ENCODE results near the gene MMAB.
"Not testable (repeated sequence)": the region's sequence is repeated elsewhere in the genome, so short reads cannot be mapped to it uniquely, and the experiment has no call there.

MMAB gene

DNA sequence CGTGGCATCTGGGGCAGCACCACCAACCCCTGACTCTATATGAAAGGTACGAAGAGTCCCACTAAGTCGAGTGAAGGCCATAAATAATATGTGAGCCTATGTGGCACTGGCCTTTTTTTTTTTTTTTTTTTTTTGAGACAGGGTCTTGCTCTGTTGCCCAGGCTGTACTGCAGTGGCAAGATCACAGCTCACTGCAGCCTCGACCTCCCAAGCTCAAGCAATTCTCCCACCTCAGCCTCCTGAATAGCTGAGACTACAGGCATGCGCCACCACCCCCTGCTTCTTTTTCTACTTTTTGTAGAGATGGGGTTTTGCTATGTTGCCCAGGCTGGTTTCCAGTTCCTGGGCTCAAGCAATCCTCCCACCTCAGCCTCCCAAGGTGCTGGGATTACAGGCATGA lies 28.8 kb upstream of the MMAB start:
- not testable (repeated sequence) for DNase-seq (ENCODE audit: low spot score)

DNA sequence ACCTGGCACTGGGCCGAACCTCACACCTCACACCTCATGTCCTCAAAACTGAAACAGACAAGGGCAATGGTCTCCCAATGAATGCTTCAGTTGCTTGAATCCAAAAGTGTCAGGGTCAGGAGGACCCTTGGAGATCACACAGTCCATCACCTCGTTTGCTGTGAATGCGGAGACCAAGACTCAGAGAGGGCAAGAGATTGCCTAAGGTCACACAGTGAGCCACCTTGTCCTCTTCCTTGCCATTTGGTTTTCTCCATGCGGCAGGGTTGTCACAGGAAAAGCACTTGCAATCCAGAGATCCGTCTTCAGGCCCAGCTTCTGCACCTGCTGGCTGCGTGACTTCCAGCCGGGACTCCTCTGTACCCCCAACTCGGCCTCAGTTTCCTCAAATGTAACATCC lies 28.3 kb upstream of the MMAB start:
- DNase-seq (ENCODE audit: low spot score): no peak

DNA sequence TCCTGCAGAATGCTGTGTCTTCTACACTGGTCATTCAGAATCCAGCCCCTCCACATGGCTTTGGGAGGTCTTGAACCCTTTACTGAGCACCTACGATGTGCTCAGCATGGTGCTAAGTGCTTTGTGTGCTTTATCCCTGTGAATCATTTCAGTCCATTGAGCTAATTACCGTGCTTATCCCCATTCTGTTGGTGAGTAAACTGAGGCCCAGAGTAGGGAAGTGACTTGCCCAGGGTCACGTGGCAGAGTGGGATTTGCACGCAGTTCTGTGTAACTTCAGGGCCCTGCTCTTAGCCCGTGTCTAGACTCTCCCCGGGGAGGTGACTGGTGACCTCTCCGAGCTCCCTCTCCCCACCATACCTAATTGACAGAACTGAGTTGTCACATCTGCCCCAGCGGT lies 27.7 kb upstream of the MMAB start:
- no peak for DNase-seq (ENCODE audit: low spot score)

DNA sequence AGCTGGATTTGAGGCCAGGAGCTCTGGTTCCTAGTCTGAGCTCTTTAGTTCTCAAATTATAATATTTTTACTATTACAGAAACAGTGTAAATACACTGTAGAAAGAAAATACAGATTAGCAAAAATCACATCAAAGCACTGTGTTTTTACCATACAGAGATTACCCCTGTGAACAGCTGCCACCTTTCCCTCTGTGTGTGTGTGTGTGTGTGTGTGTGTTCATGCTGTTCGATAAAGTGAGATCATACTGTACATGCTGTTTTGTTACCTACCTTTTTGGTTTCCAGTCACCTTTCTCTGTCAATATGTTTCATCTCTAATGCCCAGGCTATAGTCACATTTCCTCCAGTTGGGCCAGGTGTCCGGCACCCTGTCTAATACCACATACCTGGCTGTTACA lies 27.2 kb upstream of the MMAB start:
- DNase-seq (ENCODE audit: low spot score): no peak

DNA sequence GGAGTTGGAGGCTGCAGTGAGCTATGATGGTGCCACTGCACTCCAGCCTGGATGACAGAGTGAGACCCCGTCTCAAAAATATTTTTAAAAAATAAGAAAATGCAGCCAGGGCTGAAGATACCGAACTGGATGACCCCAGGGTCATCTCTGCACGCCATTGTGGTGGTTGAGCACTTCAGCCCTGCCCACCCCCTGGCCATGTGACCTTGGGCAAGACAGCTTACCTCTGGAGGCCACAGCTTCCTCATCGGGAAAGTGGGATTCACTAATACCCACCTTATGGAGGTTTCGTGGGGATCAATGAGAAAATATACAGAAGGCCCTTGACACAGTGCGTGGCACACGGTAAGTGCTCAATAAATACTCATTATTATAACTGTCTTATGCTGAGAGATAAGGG lies 25.8 kb upstream of the MMAB start:
- DNase-seq (ENCODE audit: low spot score): no peak

DNA sequence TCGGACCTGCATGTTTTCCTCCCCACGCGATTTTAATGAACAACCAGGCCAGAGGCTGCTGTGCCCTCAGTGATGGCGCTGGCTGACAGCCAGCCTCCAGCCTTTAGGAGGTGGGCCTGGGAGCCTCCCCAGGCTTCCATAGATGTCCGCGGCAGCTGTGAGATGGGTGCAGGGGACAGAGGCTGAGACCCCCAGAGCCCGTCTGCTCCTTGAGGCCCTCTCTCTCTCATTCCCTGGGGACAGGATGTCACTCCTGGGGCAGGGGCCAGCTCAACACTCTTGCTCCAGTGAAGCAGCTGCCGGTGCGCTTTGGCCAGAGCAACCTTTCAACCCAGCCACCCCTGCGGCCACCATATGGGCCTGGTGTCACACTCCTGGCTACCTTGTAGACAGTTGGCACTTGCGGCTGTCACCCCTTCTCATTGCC lies 25.1 kb upstream of the MMAB start:
- no peak for DNase-seq (ENCODE audit: low spot score)

DNA sequence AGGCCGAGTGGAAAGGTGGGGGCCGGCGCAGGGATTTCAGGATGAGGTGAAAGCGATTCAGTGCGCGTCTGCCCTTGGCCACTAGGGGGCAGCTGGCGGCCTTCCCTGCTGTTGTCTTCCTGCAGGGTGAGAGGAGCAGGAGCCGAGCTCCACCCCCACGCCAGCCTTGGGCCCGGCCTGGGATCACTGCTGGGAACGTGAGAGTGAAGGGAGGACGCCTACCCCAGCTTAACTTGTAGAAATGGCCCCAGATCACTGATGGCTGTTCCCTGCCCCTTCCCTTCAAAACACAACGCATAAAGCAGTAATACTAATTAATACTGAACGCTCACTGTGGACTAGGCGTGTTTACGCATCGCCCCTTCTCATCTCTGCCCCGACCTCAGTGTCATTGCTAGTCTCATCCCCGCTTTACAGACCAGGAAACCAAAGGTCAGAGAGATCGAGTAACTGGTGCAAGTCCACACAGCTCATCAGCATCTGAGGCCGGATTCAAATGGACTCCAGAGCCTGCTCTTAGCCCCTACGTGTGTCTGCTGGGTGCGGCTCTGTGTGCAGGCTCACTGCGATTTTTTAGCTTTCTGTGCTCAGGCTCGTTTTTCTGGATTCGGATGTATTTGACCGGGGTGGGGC lies 24.6 kb upstream of the MMAB start:
- peak; percentile 83 for DNase-seq (ENCODE audit: low spot score)

DNA sequence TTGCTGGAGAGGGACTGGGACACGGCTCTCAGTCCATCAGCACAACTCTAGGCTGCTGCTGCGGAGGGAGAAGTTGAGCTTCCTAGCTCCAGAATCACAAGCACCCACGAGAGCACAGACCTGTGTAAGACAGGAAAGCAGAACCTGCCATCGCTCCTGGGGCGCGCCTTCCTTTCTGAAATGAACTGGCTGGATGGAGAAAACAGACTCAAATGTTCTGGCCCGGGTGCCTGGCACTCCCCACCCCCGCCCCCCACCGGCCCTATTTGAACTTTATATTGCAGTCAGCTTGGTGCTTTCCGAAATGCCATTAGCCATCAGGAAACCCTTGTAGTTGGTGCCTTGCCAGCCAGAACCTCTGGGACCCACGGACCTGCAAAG lies 24.1 kb upstream of the MMAB start:
- DNase-seq (ENCODE audit: low spot score): no peak

DNA sequence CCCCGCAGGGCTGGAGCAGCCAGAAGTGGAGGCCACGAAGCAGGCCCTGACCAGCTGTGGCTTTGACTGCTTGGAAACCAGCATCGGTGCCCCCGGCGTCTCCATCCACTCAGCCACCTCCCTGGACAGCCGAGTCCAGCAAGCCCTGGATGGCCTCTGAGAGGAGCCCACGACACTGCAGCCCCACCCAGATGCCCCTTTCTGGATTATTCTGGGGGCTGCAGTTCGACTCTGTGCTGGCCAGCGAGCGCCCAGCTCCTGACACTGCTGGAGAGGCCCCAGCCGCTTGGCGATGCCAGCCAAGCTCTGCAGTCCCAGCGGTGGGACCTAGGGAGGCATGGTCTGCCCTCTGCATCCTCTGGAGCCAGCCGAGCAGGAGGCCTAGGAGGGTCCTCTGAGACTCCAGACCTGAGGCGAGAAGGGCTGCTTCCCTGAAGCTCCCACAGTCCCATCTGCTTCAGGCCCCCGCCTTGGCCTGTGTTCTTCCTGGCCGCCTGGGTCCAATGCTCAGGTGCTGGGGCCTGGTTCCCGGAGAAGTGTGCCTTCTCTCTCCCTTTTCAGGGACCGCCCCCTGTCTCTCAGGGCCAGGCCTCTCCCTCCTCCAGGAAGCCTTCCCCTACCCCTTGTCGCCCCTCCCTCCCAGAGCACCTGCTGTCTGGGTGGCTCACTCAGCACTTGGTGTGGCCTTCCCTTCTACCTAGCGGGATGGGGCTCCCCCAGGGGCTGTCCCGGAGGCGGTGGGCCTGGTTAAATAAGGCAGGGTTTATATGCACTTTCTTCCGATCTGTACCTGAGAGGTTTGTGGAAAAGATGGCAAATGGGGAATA lies 23.3 kb upstream of the MMAB start:
- no peak for DNase-seq (ENCODE audit: low spot score)

DNA sequence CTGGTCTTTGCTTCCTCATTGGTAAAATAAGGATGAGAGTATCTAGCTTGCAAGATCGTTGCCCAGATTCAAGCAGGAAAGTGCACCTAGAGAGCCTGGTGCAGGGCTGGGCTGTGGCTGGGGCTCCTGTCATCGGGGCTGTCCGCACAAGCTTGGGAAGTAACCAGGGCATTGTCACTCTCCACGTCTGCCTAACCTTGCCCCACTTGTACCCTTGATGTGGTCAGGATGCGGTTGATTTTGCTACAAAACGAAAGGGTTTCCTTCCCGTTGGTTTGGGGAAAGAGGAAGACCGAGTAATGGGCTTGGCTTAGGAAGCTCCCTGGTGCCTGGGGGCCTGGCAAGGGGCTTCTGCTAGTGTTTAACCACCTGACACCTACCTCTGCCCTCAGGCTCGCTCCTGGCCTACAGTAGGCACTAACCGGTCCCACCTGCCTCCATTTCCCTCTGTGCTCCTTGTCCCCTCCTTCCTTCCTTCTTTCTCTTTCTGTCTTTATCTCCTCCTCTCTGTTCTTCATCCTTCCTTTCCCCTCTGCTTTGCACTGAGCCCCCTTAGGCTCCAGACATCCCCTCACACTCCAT lies 22.1 kb upstream of the MMAB start:
- DNase-seq (ENCODE audit: low spot score): no peak

DNA sequence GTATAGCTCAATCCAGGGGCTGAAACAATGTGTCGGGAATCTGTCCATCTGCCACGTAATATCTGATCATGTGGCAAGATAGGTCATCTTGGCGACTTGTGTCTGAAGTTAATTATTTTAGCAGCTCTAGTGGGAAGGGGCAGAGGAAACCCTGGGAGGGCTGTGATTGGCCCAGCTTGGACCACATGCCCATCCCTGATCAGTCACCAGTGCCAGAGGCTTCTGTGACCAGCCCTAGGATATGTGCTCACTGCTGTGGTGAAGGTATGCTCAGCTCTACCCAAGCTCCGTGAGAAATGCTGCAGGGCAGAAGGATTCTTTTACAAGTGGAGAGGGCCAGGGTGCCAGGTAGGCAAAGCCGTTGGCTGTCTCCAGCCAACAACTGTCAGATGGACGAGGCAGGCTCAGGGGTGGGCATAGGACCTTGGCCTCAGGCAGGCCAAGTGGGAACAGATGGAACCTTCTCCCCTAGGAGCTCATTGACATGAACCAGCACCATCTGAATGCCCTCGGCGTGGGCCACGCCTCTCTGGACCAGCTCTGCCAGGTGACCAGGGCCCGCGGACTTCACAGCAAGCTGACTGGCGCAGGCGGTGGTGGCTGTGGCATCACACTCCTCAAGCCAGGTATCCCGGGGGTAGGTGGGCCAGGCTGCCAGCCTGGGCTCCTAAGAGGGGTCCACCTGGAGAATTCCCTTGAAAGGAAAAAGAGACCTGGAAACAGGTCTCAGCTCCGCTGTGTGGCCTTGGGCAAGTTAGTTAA lies 21.4 kb upstream of the MMAB start:
- DNase-seq (ENCODE audit: low spot score): peak; percentile 79

DNA sequence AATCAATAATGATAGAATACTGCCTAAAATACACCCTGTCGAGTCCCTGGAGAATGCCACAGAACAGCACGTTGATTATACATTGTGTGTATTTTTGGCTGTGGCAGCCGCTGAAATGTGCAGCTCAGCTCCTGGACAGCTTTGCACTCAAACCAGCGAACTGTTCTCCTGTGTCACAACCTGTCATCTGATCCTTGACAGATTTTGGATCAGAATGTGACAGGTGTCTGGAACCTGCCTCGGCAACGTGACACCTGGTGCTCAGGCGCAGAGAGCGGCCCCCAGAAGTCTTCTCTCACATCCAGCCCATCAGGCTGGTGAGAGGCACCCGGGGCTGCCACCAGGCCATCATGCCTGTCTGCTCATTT lies 19.6 kb upstream of the MMAB start:
- DNase-seq (ENCODE audit: low spot score): no peak

DNA sequence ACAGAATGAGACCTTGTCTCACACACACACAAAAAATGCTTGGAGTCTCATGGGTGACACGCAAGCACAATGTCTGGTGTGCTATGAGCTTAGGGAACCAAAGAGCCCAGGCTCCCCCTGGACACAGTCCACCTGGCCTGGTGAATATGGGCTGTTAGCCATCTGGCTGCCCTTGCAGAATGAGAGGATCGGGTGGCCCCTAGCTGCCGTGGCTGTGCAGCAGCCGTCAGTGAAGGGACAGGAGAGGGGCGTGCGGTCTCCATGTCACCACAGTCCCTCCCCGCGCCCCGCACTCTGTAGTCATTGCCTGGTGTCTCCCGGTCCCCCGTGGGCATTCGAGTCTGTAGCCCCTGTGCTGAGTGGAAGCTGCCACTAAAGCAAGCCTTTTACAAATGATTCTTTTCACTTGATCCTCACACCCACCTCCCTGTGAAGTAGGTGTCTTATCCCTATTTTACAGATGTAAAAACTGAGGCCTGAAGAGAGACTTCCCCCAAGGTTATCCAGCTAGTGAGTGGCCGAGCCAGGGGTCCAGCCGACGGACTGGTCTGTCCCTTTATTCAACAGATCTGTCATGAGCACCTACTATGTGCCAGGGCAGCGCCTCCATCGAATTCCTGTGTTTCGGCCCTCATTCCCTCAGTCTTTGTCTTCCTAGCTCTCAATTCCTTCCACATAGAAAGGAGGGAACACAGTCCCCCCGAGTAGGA lies 19.0 kb upstream of the MMAB start:
- DNase-seq (ENCODE audit: low spot score): no peak

DNA sequence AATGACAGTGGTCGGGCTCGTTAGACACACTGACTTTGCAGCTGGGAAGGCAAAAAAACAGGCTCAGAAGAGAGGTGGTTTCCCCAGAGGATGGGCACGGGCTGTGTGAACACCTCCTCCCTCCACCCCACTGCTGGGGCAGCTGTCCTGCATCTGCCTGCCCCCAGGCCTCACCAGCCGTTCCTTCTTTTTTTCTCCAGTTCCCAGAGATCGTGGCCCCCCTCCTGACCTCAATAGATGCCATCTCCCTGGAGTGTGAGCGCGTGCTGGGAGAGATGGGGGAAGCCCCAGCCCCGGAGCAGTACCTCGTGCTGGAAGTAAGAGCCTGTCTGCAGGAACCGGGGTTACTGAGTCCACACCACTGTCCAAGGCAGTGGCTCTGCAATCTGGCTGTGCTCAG lies 17.7 kb upstream of the MMAB start:
- DNase-seq (ENCODE audit: low spot score): no peak

DNA sequence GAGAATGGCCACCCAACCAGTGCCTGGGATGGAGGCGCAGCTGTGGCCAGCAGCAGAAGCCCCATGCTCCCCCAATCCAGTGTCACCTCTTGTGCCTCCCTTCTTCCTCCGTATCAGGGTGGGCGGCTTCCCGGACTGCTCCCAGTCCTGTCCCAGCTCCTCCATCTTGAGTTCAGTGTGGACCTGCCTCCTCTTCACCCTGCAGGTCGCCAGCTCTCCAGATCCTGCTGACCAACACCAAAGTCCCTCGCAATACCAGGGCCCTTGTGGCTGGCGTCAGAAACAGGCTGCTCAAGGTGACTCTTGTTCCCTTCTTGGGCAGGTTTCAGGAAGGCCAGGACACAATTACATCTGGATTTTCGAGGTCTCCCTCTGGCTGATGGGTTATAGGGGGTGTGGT lies 17.3 kb upstream of the MMAB start:
- no peak for DNase-seq (ENCODE audit: low spot score)

DNA sequence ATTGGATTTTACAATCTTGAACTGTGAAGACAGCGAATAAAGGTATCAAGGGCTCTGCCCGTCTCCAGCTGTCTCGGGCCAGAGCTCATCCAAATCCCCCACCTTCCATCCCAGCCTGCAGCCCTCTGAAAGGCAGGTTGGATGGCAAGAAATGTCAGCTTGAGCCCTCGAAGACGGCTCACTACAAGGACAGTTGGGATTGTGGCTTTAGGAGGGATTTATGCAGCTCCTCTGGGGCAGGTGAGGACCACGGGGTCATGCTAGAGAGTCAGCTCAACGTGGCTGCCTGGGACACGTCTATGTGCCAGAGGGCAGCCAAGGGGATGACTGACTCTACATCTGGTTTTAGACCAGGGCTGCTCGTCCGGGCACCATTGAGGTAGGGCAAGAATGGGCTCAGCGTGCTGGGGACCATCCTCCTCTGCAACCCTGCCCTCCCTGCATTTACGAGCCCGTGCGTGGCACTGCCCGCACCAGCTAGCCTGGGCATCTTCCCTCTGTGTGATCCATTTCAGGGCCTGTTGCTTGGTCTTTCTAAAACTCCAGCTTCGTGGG lies 16.5 kb upstream of the MMAB start:
- no peak for DNase-seq (ENCODE audit: low spot score)

DNA sequence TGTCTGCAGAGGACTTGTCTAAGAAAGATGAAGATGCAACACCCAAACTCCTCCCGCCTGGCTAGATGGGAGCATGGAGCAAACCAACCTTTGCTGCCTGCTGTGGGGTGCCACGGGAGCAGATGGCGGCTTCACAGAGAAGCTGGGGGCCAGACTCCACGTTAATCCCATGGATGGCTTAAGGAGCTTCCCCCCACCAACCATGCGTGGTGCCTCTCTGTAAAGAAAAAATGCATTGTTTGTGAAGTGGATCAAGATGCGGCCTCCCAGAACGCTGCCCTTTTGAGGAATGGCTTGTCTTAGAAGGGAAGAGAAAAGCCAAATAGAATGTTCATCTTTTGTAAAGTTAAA lies 15.9 kb upstream of the MMAB start:
- DNase-seq (ENCODE audit: low spot score): no peak

DNA sequence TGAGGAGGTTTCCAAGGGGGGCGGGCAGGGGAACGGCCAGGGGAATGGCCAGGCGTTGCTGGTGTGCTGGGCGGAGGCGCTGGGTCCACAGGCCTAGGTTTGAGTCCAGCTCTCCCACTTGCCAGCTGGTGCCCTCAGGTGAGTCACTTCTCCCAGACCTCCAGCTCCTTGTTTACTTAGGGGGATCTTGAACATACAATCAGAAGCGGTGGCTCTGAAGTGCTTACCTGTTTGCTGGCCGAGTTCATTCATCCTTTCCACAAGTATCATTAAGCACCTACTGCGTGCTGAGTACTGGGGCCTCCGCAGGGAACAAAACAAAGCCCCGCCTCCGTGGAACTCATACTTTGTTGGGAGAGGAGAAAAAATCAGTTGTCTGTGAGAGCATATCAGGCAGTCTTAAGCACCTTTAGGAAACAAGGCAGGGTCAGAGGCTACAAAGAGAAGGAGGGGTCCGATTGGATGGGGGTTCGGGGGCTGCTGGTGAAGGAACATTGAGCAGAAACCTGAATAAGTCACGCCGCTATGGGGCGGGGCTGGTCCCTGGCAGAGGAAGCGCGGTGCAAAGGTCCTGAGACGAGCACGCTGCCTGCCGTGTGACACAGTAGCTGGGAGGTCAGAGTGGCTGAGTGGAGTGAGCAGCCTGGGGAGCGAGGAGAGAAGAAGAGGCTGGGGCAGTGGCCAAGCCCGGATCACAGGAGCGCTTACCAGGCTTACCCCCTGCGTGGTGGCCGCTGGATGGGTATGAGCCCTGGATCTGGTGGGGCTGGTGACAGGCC lies 15.3 kb upstream of the MMAB start:
- DNase-seq (ENCODE audit: low spot score): no peak

DNA sequence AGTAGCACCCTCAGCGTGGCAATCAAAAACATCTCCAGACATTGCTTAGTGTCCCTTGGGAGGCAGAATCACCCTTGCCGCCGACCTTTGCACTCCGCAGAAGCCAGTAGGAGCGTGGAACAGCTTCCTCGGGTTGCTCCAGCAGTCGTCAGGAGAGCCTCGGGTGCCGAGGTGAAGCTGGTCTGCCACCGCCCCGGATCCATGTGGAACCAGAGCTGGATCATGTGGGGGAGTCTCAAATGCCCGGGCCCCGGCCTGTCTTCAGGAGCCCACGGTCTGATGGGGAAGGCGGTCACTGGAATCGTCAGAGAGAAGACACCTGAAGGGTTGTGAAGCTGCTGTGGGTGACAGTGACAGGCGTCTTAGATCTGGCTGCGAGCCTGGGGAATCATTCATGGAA lies 14.6 kb upstream of the MMAB start:
- no peak for DNase-seq (ENCODE audit: low spot score)

DNA sequence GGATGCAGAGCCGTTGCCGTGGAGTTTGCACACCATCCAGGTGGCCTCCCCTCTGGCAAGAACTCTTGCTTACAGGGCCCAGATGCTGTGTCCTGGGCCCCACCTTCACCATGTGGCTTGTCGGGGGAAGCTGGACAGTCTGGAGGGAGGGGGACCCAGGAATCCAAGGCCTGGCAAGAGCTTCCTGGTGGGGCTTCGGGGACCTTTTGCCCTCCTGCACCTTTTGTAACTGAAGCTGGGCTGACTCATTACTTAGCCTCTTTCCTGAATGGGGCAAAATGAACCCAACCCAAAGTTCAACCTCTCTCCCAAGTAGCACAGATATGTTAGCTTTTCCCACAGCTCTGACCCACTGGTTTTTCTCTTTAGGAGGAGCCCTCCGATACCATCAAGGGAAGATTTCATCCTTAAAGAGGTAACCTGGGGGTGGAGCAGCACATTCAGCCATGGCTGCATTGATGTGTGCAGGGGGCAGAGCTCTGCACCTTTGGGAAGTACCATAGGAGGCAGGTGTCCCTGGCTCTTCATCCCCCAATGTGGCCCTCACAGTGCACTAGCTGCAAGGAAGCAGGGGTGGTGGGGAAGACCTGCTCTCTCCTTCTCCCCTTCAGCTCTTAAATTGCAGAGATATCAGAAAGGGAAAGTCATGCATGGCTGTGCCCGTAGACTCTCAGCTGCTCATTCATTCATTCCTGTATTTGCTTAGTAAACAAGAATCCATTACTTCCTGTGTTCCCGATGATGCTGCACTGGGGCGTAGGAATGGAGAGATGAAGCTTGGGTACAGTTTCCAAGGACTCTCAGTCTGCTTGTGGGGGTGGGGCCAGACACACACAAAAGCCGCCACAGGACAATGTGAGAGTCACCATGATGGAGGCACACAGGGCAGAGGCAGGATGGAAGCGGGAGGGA lies 13.3 kb upstream of the MMAB start:
- DNase-seq (ENCODE audit: low spot score): no peak
